Measurements from ENCODE around the gene JUND.
"Not testable (repeated sequence)": the region's sequence is repeated elsewhere in the genome, so short reads cannot be mapped to it uniquely, and the experiment has no call there.

The JUND gene

GRCh38 chr19:18281082-18282020 lies at the start of gene JUND:
Gene JUND, minus strand, starts transcription at chr19:18281622. Its CDS starts 138 bp downstream, at chr19:18281484.
- peak; percentile 96 for DNase-seq

GRCh38 chr19:18330868-18331267 lies 49.4 kb upstream of the JUND start:
- no peak for DNase-seq

- no peak for DNase-seq
Measured at GRCh38 chr19:18329035-18329376, 47.6 kb upstream of the JUND start.

GRCh38 chr19:18328340-18329034 lies 47.1 kb upstream of the JUND start:
- DNase-seq = peak; percentile 81

GRCh38 chr19:18326772-18327171 lies 45.4 kb upstream of the JUND start:
- no peak for DNase-seq

GRCh38 chr19:18324373-18324731 lies 42.9 kb upstream of the JUND start:
- not testable (repeated sequence) for DNase-seq

GRCh38 chr19:18322759-18323460 lies 41.5 kb upstream of the JUND start, which contains the start of gene LSM4:
Gene LSM4, minus strand, starts transcription at chr19:18323076. Its CDS starts 56 bp downstream, at chr19:18323020.
- peak; percentile 97 for DNase-seq

GRCh38 chr19:18322318-18322758 lies 40.9 kb upstream of the JUND start:
- DNase-seq = no peak

- DNase-seq = no peak
Measured at GRCh38 chr19:18321734-18322102, 40.3 kb upstream of the JUND start.

GRCh38 chr19:18320865-18321733 lies 39.7 kb upstream of the JUND start:
- DNase-seq = no peak

GRCh38 chr19:18319591-18320135 lies 38.2 kb upstream of the JUND start:
- no peak for DNase-seq

- DNase-seq = no peak
Measured at GRCh38 chr19:18317961-18318800, 36.8 kb upstream of the JUND start.

GRCh38 chr19:18313398-18313797 lies 32.0 kb upstream of the JUND start:
- DNase-seq = no peak

- DNase-seq = no peak
Measured at GRCh38 chr19:18312092-18312534, 30.7 kb upstream of the JUND start.

- no peak for DNase-seq
Measured at GRCh38 chr19:18311502-18312091, 30.2 kb upstream of the JUND start.

GRCh38 chr19:18310966-18311365 lies 29.5 kb upstream of the JUND start:
- no peak for DNase-seq

- no peak for DNase-seq
Measured at GRCh38 chr19:18310118-18310909, 28.9 kb upstream of the JUND start.

GRCh38 chr19:18309525-18310064 lies 28.2 kb upstream of the JUND start:
- DNase-seq = no peak

GRCh38 chr19:18308948-18309325 lies 27.5 kb upstream of the JUND start:
- no peak for DNase-seq

All from NCI-H2107 (cell line).